VCaP (cell line): Measurements from ENCODE around the gene SPATA19.
A peak's percentile ranks its signal among the peaks of the same experiment; 100 is the strongest.

Experiments
- H3K27ac ChIP-seq: fragments of 450-650 bp; 2 replicates; pipeline ENCODE4 v1.5.1; 2017
- TF ChIP-seq, protein P1 (sequence below): fragments of 450-650 bp; conservative IDR thresholded peaks from 2 replicates; pipeline ENCODE4 v1.5.1; 2017; ENCODE audit warnings: mild to moderate bottlenecking, moderate library complexity

The SPATA19 gene

DNA sequence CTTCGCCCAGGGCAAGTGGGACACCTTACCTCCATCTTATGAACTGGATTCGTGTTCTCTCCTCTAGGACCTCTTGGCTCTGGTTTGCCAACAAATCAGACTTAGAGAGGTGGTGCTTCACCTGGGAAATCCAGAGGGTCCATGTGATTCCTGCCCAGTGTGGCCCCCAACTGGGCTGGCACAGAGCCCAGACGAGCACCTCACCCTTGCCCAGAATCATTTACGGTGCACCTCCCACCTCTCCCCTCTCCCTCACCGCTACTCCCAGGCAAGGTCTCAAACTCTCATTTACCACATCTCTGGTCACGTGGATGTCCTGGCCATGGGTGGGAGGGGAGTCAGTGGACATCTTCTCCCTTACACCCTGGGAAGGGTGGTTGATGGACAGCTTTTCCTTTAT is 1.1 kb downstream of the SPATA19 start:
- TF ChIP-seq, protein P1, sequence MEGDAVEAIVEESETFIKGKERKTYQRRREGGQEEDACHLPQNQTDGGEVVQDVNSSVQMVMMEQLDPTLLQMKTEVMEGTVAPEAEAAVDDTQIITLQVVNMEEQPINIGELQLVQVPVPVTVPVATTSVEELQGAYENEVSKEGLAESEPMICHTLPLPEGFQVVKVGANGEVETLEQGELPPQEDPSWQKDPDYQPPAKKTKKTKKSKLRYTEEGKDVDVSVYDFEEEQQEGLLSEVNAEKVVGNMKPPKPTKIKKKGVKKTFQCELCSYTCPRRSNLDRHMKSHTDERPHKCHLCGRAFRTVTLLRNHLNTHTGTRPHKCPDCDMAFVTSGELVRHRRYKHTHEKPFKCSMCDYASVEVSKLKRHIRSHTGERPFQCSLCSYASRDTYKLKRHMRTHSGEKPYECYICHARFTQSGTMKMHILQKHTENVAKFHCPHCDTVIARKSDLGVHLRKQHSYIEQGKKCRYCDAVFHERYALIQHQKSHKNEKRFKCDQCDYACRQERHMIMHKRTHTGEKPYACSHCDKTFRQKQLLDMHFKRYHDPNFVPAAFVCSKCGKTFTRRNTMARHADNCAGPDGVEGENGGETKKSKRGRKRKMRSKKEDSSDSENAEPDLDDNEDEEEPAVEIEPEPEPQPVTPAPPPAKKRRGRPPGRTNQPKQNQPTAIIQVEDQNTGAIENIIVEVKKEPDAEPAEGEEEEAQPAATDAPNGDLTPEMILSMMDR, result no peak
- H3K27ac ChIP-seq, result no peak overlapping the region

DNA sequence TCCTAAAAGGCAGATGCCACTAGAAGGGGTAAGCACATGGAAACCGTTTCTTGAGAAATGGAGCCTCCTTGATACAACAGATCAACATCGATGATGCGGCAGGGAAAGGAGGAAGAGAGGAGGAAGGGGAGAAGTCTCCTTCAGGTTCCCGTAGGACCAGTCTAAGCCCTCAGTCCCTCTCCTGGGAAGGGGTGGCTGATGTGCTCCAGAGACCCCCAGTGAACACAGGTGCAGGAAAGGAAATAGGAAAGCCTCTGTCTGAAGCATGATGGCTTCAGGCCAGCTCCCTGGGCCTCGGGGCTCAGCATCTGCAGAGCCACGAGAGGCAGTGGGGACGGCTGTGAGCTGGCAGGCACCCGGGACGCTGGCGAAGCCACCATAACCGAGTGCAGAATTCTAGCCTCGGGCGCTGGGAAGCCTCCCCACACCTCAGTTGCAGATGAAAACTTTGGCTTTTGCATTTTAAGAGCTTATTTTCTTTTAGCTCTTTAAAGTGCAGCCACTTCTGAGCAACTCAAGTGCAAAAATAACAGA is 1.8 kb downstream of the SPATA19 start:
- no peak overlapping the region for H3K27ac ChIP-seq
- TF ChIP-seq, protein P1, result no peak

DNA sequence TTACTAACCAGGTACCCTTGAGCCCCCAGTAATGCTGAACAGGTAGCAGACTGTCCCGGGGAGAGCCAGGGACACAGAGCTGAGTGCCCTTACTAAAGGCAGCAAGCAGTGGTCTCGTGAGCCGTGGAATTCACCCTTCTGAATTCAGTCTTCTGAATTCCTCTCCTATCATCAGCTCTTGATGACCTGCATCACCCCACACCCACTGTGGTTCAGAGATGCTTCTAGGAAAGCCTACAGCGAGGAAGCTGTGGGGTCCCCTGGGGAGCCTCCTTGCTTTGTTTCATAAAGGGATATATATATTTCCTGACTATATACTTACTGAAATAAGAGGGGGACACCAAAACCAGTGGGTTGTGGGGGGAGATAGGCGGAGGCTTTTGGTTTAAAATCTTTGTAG is 2.6 kb downstream of the SPATA19 start:
- TF ChIP-seq, protein P1, result no peak

DNA sequence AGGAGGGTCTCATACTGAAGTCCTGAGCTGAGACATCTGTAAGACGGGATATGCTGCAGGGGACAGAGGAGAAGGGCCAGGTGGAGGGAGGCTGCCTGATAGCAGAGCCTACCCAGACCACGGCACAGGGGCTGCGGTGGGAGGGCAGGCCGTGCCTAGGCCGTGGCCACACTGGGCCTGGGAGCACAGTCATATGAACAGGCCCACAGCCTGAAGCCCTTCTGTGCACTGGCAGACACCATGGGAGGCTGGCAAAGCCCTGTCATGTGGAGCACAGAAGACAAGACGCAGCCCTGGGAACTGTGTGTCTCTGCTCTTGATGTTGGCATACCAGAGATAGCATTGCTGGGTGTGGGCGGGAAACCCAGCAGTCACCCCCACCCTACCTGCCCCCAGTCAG is 3.3 kb downstream of the SPATA19 start:
- TF ChIP-seq, protein P1, result no peak

More for the DNA sequence above, 2.6 kb downstream of the SPATA19 start:
- H3K27ac ChIP-seq, result no peak overlapping the region

DNA sequence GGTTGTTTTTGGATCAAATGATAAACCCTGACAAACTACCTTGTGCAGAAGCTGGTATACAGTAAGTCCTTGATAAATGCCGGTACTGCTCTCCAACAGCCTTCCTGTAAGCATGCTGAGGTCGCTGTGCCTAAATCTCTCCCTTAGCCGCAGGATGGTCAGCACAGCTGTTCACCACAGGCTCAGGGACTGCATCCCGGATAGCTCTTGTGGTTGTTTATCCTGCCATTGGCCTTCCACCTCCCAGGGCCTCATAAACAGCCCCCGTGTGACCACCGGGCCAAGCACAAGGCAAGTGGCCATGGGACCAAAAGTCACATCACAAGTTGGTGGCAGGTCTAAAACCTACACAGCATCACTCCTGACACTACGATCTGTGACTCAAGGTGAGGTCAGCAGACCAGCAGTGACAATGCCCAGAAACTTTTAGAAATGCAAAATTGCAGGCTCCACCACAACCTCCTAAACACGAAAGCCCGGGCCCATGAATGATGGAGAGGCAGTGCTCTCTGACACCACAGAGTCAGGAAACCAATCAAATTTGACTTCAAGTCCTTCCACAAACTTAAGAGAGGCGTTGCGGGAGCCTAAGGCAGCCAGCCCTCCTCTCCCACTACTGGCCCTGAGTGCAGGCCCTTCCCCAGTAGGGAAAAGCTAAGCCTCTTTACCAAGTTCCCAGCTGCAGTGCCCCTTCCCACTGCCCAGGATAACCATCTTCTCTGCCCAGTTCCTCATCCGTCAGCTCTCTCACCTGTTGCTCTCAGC is 3.9 kb downstream of the SPATA19 start:
- no peak overlapping the region for H3K27ac ChIP-seq
- TF ChIP-seq, protein P1, result no peak

More for the DNA sequence above, 3.3 kb downstream of the SPATA19 start:
- no peak overlapping the region for H3K27ac ChIP-seq

DNA sequence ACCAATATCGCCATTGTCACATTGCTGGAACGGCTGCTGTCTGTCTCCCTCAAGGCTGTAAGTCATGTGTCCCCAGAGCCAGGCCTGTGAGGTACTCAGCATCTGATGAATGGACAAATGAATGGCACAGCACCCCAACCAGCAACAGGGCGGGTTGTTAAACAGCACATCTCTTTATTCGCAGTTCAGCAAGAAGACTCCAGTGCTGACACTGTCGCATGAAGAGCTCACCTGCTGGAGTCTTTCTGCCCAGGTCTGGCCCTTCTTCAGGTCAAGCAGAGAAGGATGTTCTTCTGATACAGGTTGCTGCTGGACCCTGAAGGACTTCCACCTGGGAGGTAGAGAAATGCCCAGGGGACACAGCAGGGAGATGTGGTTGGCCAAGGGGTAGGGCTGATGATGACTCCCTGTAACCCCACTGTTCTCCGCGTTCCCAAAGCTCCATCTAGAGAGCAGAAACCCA is 4.8 kb downstream of the SPATA19 start:
- H3K27ac ChIP-seq, result no peak overlapping the region
- TF ChIP-seq, protein P1, result no peak

DNA sequence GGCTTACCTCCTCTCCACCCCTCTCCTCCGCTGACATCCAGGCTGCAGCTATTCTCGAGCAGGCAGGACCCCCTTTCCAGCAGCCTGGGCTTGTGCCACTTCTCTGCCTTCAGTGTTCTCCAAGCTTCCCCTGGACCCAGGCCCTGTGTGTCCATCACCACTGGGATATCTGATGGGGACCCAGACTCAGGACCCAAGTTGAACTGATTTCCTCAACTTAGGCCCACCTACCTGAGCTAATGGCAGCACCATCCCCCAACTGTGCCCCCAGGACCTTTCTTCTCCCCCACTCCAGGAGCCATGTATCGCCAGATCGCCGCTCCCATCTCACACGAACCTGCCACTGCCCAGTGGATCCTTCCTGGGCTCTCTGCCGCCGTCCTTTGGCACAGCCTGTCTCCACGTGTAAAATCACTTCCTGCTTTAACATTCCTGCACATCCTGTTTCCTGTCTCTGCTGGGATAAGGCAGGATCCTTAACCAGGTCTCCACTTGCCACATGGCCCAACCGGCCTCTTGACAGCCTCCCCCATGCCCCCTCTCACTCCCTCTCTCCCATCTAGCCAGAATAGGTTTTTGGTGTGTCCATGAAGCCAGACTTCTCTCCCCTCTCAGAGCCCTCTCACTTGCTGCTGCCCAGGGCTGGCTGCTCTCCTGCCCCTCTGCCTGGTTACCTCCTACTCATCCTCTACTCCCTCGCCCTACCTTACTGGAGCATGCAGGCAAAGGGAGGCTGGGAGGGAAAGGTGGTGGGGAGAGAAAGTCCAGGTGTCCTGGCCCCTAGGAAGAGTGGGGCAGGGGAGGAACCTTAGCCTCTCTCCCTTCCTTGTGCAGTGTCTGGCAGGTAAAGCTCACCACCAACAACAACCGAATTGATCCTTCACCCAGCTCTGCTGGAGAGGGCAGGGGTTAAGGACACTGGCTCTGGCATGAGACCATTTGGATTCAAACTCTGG is 9.4 kb downstream of the SPATA19 start:
- TF ChIP-seq, protein P1, result peak; percentile 58
- no peak overlapping the region for H3K27ac ChIP-seq
